AG09309 (cell line): ENCODE data around the gene ZNF586.
A peak's percentile ranks its signal among the peaks of the same experiment; 100 is the strongest.
"Not testable (repeated sequence)": the region's sequence is repeated elsewhere in the genome, so short reads cannot be mapped to it uniquely, and the experiment has no call there.

Experiments
- DNase-seq: peaks from one replicate; pipeline ENCODE4 v3.0.0-alpha.2; 2010; ENCODE audit warnings: low read depth
- H3K4me3 ChIP-seq: 2 replicates; pipeline ENCODE4 v1.5.1; 2011; ENCODE audit warnings: mild to moderate bottlenecking, low read depth, low read length, moderate library complexity; ENCODE audit not compliant: control insufficient read depth
- TF ChIP-seq, protein P1 (sequence below): IDR thresholded peaks from 2 replicates; pipeline ENCODE4 v1.5.1; 2011; ENCODE audit warnings: mild to moderate bottlenecking, low read depth, low read length, inconsistent platforms; ENCODE audit not compliant: insufficient read depth, control insufficient read depth; ENCODE audit errors: missing control alignments

Gene ZNF586

DNA sequence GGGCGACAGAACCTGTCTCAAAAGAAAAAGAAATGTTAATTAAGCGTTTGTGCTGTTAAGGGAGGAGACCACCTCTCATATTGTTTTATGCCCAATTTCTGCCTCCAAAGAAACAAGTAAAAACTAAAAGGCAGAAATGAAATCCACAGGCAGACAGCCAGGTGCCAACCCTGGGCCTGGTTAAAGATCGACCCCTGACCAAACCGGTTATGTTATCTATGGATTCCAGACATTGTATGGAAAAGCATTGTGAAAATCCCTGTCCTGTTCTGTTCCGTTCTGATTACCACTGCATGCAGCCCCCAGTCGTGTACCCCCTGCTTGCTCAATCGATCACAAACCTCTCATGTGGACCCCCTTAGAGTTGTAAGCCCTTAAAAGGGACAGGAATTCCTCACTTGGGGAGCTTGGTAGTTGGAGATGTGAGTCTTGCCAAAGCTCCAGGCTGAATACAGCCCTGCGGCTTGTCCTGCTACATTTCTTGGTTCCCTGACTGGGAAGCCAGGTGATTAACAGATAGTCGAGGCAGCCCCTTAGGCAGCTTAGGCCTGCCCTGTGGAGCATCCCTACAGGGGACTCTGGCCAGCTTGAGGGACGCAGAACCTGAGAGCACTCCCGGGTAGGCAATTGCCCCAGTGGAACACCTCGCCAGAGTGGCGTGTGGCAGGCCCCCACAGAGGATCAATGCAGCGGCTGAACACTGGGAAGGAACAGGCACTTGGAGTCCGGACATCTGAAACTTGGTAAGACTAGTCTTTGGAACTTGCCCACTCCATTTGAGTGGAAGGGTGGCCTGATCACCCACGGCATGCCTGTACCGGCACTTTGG lies 46.0 kb downstream of the ZNF586 start:
- no peak overlapping the region for H3K4me3 ChIP-seq
- TF ChIP-seq, protein P1, sequence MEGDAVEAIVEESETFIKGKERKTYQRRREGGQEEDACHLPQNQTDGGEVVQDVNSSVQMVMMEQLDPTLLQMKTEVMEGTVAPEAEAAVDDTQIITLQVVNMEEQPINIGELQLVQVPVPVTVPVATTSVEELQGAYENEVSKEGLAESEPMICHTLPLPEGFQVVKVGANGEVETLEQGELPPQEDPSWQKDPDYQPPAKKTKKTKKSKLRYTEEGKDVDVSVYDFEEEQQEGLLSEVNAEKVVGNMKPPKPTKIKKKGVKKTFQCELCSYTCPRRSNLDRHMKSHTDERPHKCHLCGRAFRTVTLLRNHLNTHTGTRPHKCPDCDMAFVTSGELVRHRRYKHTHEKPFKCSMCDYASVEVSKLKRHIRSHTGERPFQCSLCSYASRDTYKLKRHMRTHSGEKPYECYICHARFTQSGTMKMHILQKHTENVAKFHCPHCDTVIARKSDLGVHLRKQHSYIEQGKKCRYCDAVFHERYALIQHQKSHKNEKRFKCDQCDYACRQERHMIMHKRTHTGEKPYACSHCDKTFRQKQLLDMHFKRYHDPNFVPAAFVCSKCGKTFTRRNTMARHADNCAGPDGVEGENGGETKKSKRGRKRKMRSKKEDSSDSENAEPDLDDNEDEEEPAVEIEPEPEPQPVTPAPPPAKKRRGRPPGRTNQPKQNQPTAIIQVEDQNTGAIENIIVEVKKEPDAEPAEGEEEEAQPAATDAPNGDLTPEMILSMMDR: no peak
- DNase-seq: no peak

GRCh38 chr19:57816652-57817051 lies 47.2 kb downstream of the ZNF586 start:
- no peak for DNase-seq
- no peak overlapping the region for H3K4me3 ChIP-seq
- TF ChIP-seq, protein P1: no peak

DNA sequence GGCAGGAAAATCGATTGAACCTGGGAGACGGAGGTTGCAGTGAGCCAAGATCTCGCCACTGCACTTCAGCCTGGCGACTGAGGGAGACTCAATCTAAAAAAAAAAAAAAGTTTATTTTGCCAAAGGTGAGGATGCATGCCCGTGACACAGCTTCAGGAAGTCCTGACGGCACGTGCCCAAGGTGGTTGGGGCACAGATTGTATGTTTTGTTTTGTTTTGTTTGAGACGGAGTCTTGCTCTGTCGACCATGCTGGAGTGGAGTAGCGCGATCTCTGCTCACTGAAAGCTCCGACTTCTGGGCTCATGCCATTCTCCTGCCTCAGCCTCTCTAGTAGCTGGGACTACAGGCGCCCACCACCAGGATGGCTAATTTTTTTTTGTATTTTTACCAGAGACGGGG lies 48.5 kb downstream of the ZNF586 start:
- TF ChIP-seq, protein P1: no peak
- no peak for DNase-seq
- no peak overlapping the region for H3K4me3 ChIP-seq

DNA sequence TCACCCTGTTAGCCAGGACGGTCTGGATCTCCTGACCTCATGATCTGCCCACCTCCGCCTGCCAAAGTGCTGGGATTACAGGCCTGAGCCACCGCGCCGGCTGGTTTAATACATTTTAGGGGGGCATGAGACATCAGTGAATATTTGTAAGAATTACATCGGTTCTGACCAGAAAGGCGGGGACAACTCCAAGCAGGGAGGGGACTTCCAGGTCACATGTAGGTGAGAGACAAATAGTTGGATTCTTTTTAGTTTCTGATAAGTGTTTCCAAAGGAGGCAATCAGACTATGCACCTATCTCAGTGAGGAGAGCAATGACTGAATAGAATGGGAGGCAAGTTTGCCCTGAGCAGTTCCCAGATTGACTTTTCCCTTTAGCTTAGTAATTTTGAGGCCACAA lies 48.9 kb downstream of the ZNF586 start:
- DNase-seq: no peak
- H3K4me3 ChIP-seq: no peak overlapping the region
- TF ChIP-seq, protein P1: no peak

DNA sequence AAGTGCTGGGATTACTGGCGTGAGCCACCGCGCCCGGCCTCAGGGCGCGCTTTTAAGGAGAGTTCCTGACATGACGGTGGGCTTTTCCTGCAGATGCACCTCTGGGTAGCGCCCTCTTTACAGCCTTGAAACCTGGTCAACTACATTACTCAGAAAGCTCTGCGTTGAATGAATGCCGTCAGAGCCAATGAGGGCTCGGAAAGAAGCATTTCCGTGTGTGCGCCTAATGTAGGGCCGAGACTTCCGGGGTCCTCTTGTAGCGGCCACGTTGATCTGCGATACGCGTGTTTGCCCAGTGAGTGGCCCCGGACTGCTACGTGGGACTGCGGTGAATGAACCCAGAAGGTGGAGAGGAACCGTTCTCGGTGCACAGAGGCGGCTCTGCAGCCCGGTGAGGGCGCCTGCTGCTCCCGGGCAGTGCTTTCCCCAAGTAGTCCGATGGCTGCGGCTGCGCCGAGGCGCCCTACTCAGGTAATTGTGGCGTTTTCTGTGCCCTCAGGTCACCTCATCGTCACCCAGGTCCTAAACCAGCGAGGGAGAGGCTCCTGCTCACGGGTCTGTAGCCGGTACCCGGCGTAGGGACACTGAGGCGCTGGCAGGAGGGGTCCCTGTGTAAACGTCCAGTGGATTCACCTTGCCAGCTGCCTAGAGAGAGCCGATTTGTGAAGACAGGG lies 50.1 kb downstream of the ZNF586 start:
- DNase-seq: peak; percentile 73
- TF ChIP-seq, protein P1: no peak
- peak overlapping the region; percentile 86 for H3K4me3 ChIP-seq

- no peak for DNase-seq
- TF ChIP-seq, protein P1: no peak
- H3K4me3 ChIP-seq: peak overlapping the region; percentile 86
Measured at GRCh38 chr19:57820599-57820998, 51.1 kb downstream of the ZNF586 start.

- DNase-seq, H3K4me3 ChIP-seq: not testable (repeated sequence)
Measured at GRCh38 chr19:57821095-57821494, 51.6 kb downstream of the ZNF586 start.

GRCh38 chr19:57821501-57821900 lies 52.0 kb downstream of the ZNF586 start:
- not testable (repeated sequence) for DNase-seq, H3K4me3 ChIP-seq

DNA sequence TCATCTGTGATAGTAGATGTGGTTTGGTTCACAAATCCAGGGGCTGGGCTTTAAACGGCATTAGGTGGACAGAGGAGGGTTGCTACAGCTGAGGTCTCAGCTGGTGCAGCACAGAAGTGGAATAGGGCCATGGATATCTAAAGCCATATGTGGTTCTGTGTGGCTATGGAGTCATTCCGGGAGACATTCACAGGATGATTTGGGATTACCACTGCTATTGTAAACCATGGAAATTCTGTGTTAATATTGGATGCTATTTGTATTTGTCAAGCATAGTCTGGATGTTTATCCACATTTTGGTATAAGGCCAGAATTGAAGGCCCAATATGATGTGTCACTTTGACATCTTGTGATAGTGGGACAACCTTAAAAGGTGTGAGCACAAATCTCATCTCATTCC lies 53.7 kb downstream of the ZNF586 start:
- not testable (repeated sequence) for DNase-seq, H3K4me3 ChIP-seq

- not testable (repeated sequence) for DNase-seq
Measured at GRCh38 chr19:57823608-57824007, 54.1 kb downstream of the ZNF586 start.

More at GRCh38 chr19:57823608-57824007, 54.1 kb downstream of the ZNF586 start:
- H3K4me3 ChIP-seq: not testable (repeated sequence)
